T47D (cell line): ENCODE results near the gene FZD10.

Experiments
- DNase-seq, 2 experiments: peaks; one replicate each; pipeline versions ENCODE4 v3.0.0 to v3.0.0-alpha.2; 2011 to 2012; ENCODE audit warnings: low read depth in 1 of 2, low spot score in 1 of 2
- JUND ChIP-seq: IDR thresholded peaks from 2 replicates; pipeline ENCODE4 v1.6.1; 2012; ENCODE audit warnings: low read depth
- in situ Hi-C: cut with HindIII; loops from 2 replicates; pipeline ENCODE4 v1.10.0; 2016; ENCODE audit warnings: low sequenced_read_pairs, low pct_unique_long_range_greater_than_20kb

The FZD10 gene

GRCh38 chr12:130124605-130125244, 37.5 kb upstream of the FZD10 start:
- no peak for DNase-seq
- in situ Hi-C loops = no loop called here
- TF ChIP-seq JUND = no peak

DNA sequence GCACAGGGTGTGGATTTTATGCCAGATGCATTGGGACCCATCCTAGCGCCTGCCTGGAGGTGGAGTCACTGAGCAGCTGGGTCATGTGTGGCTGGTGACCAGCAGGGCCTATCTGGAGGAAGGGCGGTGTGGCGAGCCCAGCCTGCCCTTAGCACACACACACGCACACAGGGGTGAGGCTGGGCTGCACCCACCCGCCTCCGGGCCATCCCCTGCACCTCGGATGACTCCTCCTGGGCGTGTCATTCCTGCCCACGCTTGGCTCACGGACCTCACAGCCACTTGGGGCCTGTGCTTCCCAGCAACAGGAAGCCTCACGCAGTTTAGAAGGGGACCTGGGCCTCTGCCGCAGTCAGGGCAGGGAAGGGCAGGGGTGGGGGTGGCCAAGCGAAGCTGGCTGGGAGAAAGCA, 36.2 kb upstream of the FZD10 start:
- no peak for DNase-seq
- in situ Hi-C loops = no loop called here
- TF ChIP-seq JUND = no peak

GRCh38 chr12:130127532-130127911, 34.7 kb upstream of the FZD10 start:
- TF ChIP-seq JUND = no peak
- DNase-seq = no peak
- in situ Hi-C loops = no loop called here

GRCh38 chr12:130127912-130128789, 34.1 kb upstream of the FZD10 start:
- no peak for DNase-seq
- no peak for TF ChIP-seq JUND
- in situ Hi-C loops = no loop called here

DNA sequence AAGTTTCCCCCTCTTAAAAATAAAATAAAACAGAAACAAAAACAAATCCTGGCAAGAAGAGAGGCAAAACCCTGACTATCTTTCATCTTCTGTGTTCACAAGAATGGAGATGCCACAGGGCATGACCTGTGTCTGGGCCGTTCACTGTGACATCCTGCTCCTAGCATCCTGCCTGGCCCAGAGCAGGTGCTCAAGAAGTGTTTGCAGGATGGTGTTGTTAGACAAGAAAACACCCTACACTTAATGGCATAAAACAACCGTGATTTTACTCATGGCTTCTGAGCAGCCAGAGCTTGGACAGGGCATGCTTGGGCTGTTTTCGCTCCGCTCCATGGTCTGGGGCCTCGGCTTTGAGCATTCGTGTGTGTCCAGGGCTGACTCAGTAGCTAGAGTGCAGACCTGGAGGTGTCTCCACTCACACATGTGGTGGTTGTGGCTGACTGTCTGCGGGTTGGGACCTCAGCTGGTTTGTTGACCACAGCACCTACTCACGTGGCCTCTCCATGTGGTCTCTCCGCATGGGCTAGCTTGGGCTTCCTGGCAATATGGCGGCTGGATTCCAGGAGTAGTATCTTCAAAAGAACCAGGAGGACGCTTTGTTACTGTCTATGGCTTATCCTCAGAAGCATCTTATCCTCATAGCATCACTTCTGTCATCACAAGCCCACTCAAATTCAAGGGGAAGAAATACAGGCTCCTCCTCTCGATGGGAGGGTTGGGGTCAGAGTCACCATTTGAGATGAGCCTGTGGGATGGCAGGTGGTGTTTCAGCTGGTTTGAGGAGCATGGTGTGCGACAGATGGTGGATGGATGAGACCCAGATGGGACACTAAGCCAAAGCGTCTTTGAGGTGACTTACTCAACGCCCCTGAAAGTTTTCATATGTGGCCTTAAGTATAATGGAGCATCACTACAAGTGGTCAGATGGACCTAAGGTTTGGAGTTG, 33.2 kb upstream of the FZD10 start:
- TF ChIP-seq JUND = no peak
- DNase-seq = no peak
- in situ Hi-C loops = no loop called here

DNA sequence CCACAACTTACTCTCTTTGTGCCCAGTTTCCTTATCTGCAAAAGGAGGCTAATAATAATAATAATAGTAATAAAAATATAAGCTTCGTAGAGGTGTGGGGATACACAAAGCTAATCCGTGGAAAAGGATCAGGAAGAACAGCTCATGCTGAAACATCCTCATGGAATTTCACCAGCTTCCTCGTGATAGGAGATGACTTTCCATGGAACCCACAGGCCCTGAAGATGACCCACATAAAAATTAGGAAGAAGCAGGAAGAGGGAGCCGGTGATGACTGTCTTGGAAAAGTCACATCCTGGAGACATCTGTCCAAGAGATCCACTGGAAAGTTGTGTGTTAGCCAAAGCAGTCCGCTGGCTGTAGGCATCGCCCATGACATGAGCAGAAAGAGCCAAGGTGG, 31.9 kb upstream of the FZD10 start:
- no peak for TF ChIP-seq JUND
- in situ Hi-C loops = no loop called here

GRCh38 chr12:130131025-130131424, 31.2 kb upstream of the FZD10 start:
- in situ Hi-C loops = no loop called here
- no peak for DNase-seq
- TF ChIP-seq JUND = no peak

More for the DNA sequence above, 31.9 kb upstream of the FZD10 start:
- DNase-seq = no peak

DNA sequence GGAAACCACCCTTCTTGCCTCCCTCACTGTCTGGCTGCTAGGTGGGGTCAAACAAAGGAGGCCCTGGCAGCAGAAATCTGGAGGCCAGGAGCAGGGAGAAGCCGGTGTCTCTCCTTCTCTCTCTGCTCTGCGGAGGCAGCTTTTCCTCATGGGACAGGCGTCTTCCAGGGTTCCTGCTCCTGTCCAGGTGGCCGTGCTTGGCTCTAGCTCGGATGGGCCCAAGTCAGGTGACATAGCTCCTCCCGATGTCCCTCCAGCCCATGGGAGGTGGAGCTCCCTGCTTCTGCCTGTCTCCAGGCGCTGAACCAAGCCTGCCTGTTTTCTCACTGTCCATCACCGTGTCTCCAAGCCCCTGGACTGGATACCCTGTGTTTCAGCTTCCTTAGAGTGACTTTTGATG, 30.5 kb upstream of the FZD10 start:
- no peak for DNase-seq
- in situ Hi-C loops = no loop called here
- no peak for TF ChIP-seq JUND

DNA sequence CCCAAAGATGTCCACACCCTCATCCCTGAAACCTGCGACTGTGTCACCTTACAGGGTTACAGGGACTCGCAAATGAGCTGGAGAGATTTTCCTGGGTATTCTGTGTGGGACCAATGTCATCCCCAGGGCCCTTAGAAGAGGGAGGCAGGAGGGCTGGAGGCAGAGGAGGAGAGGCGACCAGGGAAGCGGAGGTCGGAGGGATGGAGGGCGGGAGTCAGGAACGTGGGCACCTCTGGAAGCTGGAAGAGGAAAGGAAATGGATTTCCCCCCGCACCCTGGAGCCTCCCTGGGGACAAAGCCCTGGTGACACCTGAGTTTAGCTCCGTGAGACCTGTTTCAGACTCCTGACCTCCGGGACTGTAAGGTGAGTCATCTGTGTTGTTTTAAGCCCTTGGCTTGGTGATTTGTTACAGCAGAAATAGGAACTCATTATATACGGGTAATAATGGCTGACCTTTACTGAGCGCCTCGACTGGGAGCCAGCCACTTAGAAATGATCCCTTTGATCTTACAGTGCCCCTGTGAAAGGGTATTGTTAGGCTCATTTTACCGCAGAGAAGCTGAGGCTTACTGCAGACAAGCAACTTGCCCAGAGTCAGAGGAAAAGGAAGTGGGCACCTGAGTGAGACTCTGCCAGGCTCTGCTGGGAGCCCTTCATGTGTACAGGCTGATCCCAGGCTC, 29.3 kb upstream of the FZD10 start:
- no peak for DNase-seq
- TF ChIP-seq JUND = no peak
- in situ Hi-C loops = no loop called here

- DNase-seq = no peak
- TF ChIP-seq JUND = no peak
- in situ Hi-C loops = no loop called here
Measured at GRCh38 chr12:130133851-130134562, 28.3 kb upstream of the FZD10 start.

DNA sequence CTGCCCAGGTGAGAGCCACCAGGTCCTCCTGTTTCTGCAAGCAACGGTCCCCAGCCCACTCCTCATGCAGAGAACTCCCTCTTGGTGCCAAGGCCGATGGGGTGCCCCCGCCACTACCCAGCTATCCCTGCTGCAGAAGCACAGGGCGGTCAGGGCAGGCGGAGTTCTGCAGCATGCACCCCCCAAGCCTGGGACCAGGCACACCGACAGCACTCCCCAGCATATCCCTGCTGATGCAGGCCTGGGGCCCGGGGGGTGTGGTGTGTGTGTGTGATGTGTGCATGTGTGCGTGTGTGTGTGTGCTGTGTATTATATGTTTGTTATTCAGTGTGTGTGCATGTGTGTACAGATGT, 27.7 kb upstream of the FZD10 start:
- in situ Hi-C loops = no loop called here

GRCh38 chr12:130136509-130137039, 25.7 kb upstream of the FZD10 start:
- in situ Hi-C loops = no loop called here
- TF ChIP-seq JUND = no peak
- DNase-seq = no peak

More for the DNA sequence above, 27.7 kb upstream of the FZD10 start:
- no peak for DNase-seq
- TF ChIP-seq JUND = no peak
